Dedifferentiated amniotic fluid mesenchymal stem cell (primary cell): ENCODE measurements around the gene EFHC1.

Source experiments
- DNase-seq: peaks from one replicate; pipeline ENCODE4 v3.0.0-alpha.2; 2016; ENCODE audit errors: extremely low spot score

The EFHC1 gene

GRCh38 chr6:52518279-52518945 lies 98.3 kb downstream of the EFHC1 start:
- DNase-seq = no peak

DNA sequence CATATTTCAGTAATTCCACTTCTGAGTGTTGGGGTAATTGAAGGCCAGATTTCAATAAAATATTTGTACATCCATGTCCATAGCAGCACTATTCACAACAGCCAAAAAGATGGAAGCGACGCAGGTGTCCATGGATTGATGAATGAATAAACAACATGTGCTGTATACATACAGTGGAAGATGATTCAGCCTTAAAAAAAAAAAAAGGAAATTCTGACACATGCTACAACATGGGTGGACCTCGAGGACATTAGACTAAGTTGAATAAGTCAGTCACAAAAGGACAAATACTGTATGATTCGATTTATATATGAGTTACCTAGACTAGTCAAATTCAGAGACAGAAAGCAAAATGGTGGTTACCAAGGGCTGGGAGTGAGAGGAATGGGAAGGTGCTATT lies 99.5 kb downstream of the EFHC1 start:
- no peak for DNase-seq

- DNase-seq = peak; percentile 52
These were observed 102.0 kb downstream of the EFHC1 start for GRCh38 chr6:52522151-52522626.

DNA sequence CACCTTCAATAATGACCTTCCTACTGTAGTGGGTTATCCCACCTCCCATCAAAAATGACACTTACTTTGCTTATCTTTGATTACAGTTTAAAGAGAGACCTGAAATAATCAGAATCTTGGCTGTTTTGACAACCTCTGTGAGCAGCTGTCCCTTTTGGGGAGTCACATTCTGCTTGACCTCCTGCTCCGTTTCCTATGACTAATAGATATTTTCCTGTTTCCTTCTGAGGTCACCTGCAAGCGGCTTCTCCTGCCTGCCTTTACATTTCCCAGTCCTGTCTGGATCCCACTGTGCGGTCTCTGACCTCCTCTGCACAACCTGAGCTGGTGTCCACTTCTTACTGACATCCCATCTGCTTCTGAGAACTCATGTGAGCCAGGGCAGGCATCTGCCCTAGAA lies 102.5 kb downstream of the EFHC1 start:
- DNase-seq = no peak

- no peak for DNase-seq
These were observed 103.4 kb downstream of the EFHC1 start for GRCh38 chr6:52523378-52524142.

DNA sequence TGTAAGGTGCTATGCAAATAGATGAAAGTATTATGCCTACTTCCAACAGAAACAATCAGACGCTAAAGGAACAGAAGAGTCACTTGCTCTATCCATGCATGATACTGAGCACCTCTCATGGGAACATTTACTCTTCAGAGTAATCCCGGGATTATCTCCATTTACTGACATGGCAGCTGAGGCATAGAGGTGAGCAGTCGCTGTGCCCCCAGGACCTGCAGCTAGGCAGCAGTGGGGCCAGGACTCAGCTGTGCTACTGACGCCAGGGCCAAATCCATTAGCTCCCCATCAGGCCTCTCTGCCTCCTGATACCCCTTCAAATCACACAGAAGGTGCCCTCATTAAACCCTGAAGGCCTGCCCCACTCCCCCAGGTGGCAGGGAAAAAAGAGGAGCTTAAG lies 104.8 kb downstream of the EFHC1 start:
- no peak for DNase-seq

GRCh38 chr6:52526634-52527033 lies 106.5 kb downstream of the EFHC1 start:
- no peak for DNase-seq

- DNase-seq = no peak
These were observed 107.3 kb downstream of the EFHC1 start for GRCh38 chr6:52527436-52527835.

- DNase-seq = no peak
These were observed 109.2 kb downstream of the EFHC1 start for GRCh38 chr6:52529311-52529710.

- no peak for DNase-seq
These were observed 110.2 kb downstream of the EFHC1 start for GRCh38 chr6:52530351-52530750.

DNA sequence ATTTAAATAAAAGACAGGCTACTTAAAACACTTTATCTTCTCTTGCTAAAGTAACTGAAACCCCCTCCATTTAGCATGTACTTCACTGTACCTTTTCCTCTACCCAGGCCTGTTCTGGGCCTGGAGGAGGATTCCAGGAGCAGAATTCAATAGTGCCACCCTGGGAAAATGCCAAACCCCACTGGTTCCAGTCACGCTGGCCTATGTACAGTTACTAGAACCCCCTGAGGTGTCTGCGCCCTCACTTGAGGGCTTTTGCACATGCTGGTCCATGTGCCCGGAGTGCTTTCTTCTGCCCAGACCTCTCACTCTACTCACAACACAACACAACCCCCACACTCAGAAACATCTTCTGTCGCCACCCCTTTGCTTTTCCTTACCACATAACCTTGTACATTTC lies 111.3 kb downstream of the EFHC1 start:
- no peak for DNase-seq

DNA sequence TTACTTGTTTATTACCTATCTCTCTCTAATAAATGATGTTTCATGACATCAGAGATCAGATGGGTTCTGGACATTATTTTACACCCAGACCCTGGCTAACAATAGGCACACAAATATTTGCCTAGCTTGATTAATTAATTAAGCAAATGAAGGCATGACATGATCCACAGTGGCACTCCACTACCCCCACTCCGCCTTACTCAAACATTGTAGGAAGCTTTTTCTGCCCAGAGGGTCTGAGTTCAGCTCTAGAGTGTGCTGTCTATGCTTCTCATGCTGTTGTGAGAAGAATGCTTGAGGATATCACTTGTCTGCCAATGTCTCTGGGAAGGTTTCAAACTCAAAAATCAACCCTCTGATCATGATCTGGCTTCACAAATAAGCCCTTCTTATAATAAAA lies 111.7 kb downstream of the EFHC1 start:
- DNase-seq = no peak

- no peak for DNase-seq
These were observed 112.3 kb downstream of the EFHC1 start for GRCh38 chr6:52532457-52532856.

DNA sequence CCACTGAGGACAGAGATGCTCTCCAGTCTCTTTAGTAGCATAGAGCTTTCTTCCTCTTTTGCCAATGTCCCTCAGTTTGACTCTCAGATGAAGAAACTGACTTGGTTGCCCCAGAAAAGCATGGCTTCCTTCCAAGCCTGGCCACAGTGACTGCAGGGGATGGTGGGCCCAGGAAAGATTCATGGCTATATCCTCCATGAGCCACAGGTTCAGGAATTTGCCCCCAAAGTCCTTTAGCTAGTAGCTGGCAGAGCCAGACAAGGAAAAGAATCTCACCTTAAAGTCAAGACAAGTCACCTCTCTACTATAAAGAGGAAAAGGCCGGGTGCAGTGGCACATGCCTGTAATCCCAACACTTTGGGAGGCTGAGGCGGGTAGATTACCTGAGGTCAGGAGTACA lies 113.3 kb downstream of the EFHC1 start:
- no peak for DNase-seq

DNA sequence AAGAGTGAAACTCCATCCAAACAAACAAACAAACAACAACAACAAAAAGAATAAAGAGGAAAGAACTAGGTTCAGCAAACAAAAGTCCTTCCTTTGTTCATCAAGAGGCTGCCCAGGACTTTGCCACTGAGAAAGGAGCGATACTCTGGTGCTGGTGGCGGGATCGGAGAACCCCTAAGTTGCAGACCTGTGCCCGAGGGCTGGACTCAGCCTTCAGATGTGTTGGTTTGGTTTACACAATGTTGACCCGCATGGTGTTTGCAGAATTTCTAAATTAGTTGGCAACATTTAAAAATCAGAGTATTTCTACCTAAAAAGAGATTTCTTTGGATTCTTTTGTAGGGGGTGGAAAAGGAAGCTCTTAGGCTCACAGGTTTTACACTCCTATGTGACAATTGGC lies 114.2 kb downstream of the EFHC1 start:
- DNase-seq = no peak

- no peak for DNase-seq
These were observed 114.8 kb downstream of the EFHC1 start for GRCh38 chr6:52534966-52535390.

- no peak for DNase-seq
These were observed 115.7 kb downstream of the EFHC1 start for GRCh38 chr6:52535711-52536423.

- no peak for DNase-seq
These were observed 116.3 kb downstream of the EFHC1 start for GRCh38 chr6:52536424-52536916.

DNA sequence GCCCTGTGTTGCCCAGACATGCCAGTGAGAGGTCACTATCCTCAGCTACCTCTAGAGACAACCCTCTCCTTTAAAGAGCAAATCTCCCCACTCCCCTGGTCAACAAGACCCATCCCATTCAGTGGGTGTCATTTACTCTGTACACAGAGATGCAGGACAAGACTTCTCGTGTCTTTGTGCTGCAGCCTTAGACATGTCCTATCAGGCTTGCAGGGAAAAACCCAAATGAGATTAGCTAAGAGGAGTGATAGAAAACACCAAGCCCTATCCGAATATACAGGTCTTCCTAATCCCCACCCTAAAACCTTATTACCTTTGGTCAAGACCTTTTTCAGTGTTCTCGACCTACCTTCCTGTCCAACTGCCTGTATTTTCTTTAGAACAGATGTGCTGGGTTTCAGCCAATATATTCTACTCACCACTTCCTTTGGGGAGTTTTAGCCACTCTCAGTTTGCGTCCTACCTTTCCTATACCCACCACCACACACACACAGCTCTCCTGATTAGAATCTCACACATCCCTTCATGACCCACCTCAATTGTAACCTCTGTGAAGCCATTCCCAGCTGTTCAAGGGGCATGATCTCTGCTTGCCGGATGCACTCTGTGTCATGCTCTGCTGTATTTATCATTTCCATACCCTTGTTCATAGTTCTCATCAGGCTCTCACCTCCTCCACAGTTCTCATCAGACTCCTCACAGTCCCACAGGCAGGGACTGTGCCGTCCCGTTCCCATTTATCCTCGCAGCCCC lies 117.0 kb downstream of the EFHC1 start:
- DNase-seq = no peak

DNA sequence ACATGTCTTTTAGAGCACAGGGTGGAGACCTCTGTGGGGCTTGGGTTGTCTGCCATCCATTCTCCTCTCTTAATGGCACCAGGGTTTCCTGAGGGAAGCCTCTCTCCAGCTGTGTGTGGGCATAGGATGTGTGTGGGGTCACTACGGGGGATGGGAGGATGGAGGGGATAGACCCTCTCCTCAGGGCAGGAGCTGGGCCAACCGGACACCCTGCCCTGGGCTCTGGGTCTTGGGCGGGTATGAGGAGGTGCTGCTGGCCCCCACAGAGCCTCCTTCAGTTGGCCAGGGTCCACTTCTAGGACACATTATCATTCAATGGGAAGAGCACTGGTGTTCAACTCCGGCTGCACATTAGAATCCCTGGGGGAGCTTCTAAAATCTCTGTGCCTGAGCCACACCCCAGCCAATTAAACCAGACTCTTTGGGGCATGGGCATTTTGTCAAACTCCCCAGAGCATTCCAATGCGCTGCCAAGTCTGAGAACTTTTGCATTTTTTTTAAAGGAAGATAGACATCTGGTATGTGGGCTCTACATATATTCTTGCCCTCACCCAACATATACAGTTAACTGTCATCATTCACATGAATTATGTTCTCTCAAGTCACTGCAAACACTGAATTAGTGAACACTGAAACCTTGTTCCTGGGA lies 118.2 kb downstream of the EFHC1 start:
- peak; percentile 54 for DNase-seq

DNA sequence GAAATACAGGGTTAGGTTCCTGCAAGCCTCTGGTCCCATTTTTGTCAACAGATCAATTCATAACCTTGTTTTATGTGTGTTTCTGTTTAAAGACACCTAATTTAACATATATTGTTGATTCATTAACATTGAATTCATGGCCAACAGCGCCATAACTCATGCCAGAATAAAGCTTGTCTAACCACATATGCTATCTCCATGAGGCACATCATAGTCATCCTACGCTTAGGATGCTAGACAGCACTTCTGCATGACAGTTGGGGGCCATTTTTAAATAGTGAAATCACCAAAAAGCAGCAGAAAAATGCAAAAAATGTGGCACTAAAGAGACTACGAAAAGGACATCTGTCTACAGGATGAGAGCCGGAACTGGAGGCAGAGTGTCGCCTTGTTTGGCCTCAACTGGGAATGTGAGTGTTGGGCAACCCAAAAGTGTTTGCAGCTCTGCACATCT lies 118.8 kb downstream of the EFHC1 start:
- DNase-seq = no peak
